ENCODE measurements around the gene RGL1.

DNA sequence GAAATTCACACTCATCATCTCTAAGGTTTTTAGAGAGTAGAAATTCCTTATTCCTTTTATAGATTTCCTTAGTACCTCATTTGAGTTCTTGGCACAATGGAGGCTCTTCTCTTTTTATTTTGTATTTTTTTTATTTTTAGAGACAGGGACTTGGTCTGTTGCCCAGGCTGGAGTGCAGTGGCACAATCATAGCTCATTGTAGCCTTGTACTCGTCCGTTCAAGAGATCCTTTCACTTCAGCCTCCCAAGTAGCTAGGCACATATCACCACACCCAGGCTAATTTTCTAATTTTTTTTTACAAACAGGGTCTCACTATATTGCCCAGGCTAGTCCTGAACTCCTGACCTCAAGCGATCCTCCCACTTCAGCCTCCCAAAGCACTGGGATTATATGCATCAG, 29.6 kb downstream of the RGL1 start:
- TF ChIP-seq EZH2phosphoT487 (IDR thresholded peaks at IDR 0.05; ENCODE audit: borderline replicate concordance) (no peak), CEBPB (IDR thresholded peaks at IDR 0.05; ENCODE audit: low read depth) (no peak), POLR2AphosphoS5 (IDR thresholded peaks at IDR 0.05; ENCODE audit: low read depth, low read length) (no peak), RAD21 (IDR thresholded peaks at IDR 0.05; ENCODE audit: low read depth) (no peak), TCF7L2 (IDR thresholded peaks at IDR 0.05; ENCODE audit: borderline replicate concordance, extremely low read depth, insufficient read depth, insufficient read length) (no peak), SP1 (IDR thresholded peaks at IDR 0.05; ENCODE audit: low read depth) (no peak), EZH2 (IDR thresholded peaks at IDR 0.05) (no peak)
- TF ChIP-seq, protein P1, sequence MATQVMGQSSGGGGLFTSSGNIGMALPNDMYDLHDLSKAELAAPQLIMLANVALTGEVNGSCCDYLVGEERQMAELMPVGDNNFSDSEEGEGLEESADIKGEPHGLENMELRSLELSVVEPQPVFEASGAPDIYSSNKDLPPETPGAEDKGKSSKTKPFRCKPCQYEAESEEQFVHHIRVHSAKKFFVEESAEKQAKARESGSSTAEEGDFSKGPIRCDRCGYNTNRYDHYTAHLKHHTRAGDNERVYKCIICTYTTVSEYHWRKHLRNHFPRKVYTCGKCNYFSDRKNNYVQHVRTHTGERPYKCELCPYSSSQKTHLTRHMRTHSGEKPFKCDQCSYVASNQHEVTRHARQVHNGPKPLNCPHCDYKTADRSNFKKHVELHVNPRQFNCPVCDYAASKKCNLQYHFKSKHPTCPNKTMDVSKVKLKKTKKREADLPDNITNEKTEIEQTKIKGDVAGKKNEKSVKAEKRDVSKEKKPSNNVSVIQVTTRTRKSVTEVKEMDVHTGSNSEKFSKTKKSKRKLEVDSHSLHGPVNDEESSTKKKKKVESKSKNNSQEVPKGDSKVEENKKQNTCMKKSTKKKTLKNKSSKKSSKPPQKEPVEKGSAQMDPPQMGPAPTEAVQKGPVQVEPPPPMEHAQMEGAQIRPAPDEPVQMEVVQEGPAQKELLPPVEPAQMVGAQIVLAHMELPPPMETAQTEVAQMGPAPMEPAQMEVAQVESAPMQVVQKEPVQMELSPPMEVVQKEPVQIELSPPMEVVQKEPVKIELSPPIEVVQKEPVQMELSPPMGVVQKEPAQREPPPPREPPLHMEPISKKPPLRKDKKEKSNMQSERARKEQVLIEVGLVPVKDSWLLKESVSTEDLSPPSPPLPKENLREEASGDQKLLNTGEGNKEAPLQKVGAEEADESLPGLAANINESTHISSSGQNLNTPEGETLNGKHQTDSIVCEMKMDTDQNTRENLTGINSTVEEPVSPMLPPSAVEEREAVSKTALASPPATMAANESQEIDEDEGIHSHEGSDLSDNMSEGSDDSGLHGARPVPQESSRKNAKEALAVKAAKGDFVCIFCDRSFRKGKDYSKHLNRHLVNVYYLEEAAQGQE (IDR thresholded peaks at IDR 0.05; ENCODE audit: low read depth) = no peak
- TF ChIP-seq, protein P2, sequence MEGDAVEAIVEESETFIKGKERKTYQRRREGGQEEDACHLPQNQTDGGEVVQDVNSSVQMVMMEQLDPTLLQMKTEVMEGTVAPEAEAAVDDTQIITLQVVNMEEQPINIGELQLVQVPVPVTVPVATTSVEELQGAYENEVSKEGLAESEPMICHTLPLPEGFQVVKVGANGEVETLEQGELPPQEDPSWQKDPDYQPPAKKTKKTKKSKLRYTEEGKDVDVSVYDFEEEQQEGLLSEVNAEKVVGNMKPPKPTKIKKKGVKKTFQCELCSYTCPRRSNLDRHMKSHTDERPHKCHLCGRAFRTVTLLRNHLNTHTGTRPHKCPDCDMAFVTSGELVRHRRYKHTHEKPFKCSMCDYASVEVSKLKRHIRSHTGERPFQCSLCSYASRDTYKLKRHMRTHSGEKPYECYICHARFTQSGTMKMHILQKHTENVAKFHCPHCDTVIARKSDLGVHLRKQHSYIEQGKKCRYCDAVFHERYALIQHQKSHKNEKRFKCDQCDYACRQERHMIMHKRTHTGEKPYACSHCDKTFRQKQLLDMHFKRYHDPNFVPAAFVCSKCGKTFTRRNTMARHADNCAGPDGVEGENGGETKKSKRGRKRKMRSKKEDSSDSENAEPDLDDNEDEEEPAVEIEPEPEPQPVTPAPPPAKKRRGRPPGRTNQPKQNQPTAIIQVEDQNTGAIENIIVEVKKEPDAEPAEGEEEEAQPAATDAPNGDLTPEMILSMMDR (IDR thresholded peaks at IDR 0.05 in 2 of 3, conservative IDR thresholded peaks at IDR 0.05 in 1 of 3; ENCODE audit: borderline replicate concordance in 1 of 3, insufficient read depth in 1 of 3, low read depth in 2 of 3, low read length in 2 of 3) = no peak
- TF ChIP-seq, protein P3, sequence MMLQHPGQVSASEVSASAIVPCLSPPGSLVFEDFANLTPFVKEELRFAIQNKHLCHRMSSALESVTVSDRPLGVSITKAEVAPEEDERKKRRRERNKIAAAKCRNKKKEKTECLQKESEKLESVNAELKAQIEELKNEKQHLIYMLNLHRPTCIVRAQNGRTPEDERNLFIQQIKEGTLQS (IDR thresholded peaks at IDR 0.05) = no peak
